ENCODE measurements around the gene FXYD2. TPM values are rescaled to one million over a fixed set of nuclear protein-coding genes. Genes with fewer than 3 reads are reported as not detected.
"Not testable (repeated sequence)": the region's sequence is repeated elsewhere in the genome, so short reads cannot be mapped to it uniquely, and the experiment has no call there.

FXYD2 gene
- total RNA-seq, result 0.54 TPM

DNA sequence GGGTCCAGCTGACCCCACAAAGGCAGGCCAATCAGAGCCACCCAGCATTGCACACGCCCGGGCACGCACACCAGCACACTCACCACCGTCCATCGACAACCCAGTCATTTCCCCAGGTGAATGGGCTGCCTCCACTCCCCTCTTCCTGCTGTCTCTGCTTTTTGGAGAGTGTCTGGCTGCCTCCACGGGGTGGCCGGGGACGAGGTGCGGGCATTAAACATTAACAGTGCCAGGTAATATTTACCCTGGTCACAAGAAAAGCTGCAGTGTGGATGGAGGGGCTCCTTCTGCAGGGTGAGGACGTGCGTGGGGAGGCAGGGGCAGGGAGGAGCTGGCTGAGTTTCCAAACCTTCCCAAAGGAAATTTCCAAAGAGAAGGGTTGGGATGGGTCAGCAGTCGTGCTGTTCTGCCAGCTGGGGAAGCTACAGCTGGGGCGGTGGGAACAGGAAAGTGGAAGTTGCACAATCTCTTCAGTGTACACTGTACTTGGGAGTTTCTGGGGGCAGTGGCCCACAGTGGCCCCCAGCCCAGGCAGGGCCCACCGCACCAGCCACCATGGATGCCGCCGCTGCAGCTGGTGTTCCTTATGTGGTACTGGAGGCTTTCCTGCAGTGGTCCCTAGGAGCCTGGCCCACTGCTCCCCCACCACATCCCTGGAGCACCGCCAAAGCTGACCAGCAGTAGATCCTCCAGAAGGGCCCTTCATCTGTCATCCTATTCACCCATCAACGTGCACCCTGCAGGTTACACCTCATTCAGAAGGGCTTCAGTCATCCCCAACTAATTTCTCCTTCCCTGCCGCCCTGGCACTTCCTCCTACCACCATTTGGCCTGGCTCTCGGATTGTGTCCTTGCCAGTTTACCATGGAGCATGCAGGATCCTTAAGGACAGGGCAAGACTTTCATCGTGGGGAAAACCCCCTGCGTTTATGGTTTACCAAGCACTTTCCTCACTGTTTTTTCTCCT, at the start of gene FXYD2:
Gene FXYD2 (minus strand): TSS at position 174 of the 967 bp plus-strand sequence. CDS start 66 bp downstream, at position 108.
- DNase-seq (ENCODE audit: low read depth in 2 of 3, low spot score in 2 of 3), result no peak

DNA sequence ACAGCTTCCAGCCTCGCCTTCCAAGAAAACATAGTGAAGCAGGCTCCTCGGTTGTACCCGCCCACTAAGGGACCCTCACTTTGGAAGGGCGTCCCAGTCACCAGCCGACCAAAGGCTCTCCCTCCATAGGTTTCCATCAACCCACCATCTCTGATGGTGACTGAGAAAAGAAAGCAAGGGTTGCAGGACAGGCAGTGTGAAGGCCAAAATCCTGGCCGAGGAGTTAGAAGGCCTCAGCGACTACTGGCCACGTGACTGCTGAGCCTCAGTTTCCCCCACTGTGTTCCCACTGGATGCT, 49.2 kb upstream of the FXYD2 start:
- no peak for DNase-seq (ENCODE audit: low read depth in 2 of 3, low spot score in 2 of 3)

DNA sequence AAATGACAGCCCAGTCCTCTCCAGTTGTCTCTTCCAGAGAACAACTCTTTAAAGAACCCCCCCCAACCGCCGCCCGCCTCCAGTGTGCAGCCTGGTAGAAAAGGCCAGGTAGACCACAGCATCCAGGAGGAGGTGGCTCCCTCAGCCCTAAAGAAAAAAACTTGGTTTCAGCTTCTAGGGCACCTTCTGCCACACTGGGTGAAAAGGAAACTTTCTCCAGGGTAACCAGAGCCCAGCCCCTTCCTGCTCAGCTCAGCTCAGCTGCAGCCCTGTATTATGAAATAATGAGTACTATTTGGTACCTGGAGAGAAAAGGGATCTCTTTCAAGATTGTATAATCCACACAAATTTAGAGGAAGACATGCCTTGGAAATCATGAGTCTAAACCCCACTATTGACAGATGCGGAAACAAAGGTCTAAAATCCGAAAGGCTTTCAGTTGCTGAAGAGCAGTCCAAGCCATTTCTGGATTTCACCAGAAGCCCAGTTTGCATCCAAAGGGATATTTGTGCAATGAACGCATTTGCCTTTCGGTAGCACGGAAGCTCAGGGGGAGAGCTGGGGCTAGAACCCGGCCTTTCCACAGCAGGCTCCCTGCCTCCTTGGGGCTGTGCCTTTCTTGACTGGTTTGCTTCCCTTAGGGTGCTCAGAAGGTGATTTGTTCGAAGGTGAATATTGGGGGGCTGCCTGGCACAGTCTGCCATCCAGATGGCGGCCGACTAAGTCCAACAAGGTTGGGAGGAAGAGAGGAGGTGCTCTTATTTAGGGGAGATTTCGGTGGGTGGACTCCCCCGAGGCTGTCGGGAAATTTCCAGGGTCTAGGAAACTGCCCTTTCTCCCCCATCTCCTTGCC, 48.7 kb upstream of the FXYD2 start:
- peak in 1 of 3 donors; percentile 39 for DNase-seq (ENCODE audit: low read depth in 2 of 3, low spot score in 2 of 3)

DNA sequence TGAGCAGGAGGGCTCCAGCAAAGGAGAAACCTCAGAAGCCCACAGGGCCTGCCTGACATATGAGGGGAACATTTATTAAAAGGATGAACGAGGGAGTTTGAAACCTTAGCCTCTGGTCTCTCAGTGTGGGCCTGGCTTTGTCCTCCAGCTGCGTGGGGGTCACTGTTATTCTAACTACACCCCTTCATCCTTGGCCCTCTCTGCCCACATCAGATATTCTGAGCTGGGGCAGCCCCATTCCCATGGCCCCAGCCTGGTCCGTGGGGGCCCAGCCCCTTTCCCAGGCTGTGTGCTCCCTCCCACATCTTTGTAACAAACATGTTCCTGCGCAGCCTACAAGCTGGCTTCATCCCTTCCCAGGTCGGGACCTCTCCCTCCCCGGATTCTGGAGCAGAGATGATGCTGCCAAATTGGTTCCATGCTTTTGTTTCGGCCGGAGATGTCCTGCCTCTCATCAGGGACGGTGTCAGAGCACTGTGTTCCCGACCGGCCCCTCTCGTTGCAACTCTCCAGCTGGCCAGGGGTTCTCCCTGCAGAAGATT, 47.9 kb upstream of the FXYD2 start:
- no peak for DNase-seq (ENCODE audit: low read depth in 2 of 3, low spot score in 2 of 3)

DNA sequence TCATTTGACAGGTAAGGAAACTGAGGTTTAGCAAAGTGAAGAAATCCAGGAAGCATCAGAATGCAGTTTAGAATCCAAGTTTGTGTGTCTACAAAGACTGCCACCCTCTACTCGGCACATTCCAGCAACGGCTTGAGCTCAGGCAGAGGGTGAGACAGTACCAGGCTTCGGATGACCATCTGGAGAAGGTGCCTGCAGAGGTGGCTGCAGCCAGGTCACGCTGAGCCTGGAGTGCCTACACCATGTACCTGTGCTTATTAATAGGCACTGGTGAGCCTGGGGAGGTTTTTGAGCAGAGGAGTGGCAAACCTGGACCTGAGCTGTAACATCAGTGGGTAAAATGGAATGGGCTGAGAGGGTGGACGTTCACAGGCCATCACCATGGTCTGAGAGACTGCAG, 47.2 kb upstream of the FXYD2 start:
- DNase-seq (ENCODE audit: low read depth in 2 of 3, low spot score in 2 of 3), result no peak

DNA sequence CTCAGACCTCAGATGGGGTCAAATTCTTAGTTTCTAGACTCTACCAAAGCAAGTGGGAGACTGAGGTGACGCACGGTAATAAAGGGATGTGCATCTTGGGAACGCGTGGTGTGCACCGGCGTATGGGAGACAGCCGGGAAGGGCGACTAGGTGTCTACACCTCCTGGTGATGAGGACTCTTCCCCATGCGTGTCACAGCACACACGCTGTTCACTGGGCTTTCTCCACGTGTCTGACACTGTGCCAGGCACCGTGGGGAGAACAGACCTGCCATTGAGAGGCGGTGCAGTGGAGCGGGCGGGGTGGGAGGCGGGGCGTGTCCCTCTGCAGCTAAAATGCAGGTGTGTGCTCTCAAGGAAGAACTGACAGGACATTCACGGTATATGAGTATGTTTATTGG, 46.6 kb upstream of the FXYD2 start:
- DNase-seq (ENCODE audit: low read depth in 2 of 3, low spot score in 2 of 3), result no peak

DNA sequence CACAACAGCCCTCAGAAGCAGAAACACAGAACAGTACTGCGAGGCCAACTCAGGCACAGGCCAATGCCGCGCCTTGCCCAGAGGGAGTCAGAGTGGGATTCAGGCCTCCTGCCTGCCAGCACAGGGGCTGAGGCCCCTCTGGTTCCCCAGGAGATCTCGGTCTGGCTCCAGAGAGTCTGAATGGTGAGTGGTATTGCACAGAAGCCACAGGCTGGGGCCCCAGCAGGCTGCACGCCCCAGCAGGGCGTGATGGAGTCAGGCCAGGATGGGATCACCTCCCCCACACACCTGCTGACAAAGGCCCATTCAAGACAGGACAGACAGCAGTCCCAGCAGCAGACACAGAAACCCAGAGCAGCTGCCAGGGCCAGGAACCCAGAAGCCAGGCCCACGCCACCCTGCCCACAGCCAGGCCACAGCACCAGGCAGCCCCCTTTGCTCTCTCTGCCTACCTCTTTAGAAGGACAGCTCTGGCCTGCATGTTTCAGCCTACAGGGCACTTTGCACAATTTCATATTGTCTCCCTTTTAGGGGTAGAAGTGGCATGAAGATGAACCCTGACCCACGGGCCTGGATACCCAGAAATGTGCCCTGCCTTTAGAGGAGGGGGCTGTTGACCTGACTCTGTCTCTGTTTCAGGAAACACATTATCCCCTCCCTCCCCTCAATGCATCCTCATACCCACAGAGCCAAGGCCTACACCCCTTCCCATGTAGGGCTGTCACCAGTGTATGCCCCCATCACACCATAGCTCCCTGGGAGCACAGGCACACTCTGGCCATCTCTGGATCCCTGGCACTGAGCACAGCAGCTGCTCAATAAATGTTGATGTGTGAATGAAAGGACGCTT, 45.8 kb upstream of the FXYD2 start:
- no peak for DNase-seq (ENCODE audit: low read depth in 2 of 3, low spot score in 2 of 3)

DNA sequence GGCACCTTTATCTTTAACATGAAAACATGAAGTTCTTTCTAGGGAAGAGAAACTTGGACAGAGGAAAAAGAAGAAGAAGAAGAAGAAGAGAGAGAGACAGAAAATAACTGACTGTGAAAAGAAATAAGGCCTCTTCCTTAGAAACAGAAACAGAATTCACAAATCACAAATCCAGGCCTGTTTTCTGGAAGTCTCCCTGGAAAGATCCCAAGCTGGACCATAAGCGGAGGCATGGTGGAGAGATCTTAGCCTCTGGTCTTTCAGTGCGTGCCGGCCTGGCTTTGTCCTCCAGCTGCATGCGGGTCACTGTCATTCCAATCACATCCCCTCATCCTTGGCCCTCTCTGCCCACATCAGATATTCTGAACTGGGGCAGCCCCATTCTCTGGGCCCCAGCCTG, 45.1 kb upstream of the FXYD2 start:
- DNase-seq (ENCODE audit: low read depth in 2 of 3, low spot score in 2 of 3), result no peak

DNA sequence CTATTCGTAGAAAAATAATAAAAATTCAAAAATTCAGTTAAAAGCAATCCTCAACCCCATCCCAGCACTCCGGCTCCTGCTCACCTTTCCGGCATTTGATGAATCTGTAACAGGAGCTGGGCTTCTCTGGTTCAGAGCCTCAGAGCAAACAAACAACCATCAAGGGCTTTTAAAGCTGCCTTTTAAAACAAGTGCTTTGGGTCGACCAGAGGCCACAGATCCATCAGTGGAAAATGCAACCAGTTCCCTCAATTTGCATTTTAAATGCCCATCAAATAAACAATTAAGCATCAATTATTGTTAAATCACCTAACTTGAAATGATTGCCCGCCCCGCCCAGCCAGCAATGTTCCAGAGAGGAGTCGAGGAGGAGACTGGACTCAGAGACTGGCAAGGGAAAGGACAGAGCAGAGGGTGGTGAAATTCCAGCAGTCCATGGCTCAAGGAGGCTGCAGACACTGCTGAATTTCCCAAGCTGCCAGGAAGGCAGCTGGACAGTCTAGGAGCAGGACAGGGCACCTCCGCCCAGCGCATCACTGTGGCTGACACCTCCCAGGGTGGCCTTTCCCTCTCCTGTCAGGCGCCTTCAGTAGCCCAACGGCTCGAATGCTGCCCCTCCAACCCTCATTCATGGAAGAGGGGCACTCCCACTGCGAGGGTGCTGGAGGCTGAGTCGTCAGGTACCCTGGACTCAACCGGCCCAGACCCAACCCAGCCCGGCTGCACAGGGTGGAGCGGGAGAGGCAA, 44.4 kb upstream of the FXYD2 start:
- DNase-seq (ENCODE audit: low read depth in 2 of 3, low spot score in 2 of 3), result no peak

DNA sequence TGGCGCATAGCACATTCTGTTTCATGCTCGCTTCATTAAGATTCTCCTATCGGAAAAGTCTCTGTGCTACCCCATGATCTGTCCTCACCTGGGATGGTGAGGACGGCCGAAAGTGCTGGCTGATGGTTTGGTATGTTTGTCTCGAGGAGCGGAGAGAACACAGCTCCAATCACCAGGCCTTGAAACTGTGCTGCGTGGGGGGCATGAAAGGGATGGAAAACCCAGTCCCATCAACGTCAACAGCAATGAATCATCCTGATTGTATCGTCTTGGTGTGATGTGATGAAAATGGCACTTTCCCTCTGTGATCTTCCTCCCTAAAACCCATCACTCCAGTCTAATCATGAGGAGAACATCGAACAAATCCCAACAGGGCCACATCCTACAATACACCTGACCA, 43.5 kb upstream of the FXYD2 start:
- DNase-seq (ENCODE audit: low read depth in 2 of 3, low spot score in 2 of 3), result no peak

DNA sequence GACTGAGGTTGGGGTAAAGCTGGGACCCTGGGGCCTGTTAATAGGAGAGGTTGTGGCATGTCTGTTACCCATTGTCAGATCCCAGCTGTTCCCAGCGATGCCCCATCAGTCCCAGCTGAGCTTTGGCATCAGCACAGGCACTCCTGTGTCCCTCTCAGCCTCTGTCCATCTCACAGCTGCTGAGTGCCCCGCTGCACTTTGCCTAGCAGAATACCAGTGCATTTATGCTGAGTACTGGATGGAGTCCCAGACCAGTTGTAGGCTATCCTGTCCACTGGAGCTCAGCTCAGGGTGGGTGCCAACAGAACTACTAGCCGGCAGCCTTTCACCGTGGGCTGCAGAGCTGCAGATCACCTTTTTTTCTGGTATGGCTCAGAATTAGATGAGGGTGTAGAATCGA, 42.0 kb upstream of the FXYD2 start:
- DNase-seq (ENCODE audit: low read depth in 2 of 3, low spot score in 2 of 3), result no peak

DNA sequence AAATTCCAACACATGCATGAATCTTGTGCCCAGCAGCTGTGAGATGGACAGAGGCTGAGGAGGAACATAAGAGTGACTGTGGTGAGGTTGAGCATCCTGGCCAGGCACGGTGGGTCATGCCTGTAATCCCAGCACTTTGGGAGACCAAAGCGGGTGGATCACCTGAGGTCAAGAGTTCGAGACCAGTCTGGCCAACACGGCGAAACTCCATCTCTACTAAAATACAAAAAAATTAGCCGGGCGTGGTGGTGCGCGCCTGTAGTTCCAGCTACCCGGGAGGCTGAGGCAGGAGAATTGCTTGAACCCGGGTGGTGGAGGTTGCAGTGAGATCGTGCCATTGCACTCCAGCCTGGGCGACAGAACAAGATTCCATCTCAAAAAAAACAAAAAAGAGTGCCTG, 41.0 kb upstream of the FXYD2 start:
- DNase-seq (ENCODE audit: low read depth in 2 of 3, low spot score in 2 of 3), result not testable (repeated sequence)

DNA sequence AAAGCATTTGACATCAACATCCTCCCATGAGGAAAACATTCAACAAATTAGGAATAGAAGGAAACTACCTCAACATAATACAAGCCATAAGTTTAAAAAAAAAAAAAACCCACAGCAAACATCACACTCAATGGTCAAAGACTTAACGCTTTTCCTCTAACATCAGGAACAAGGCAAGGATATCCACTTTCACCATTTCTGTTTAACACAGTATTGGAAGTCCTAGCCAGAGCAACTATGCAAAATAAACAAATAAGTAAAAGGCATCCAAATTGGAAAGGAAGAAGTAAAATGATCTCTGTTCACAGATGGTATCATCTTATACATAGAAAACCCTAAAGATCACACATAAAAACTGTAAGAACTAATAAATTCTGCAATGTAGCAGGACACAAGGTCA, 38.8 kb upstream of the FXYD2 start:
- no peak for DNase-seq (ENCODE audit: low read depth in 2 of 3, low spot score in 2 of 3)

DNA sequence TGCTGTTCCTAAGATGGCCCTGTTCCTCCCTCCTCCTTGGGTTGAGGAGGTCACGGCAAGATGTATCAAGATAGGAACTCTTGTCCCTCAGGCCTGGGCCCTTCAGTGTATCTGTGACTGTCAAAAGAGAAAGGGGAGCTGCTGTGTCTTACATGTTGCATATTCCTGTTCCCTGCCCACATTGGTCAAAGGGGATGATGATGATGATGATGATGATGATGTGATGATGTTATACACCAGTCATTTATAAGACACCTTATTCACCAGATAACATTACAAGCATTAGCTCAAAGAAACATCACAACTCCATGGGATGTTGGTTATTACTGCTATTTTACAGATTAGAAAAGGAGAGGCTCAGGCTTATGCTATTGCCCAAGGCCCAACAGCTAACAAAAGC, 38.2 kb upstream of the FXYD2 start:
- no peak for DNase-seq (ENCODE audit: low read depth in 2 of 3, low spot score in 2 of 3)

DNA sequence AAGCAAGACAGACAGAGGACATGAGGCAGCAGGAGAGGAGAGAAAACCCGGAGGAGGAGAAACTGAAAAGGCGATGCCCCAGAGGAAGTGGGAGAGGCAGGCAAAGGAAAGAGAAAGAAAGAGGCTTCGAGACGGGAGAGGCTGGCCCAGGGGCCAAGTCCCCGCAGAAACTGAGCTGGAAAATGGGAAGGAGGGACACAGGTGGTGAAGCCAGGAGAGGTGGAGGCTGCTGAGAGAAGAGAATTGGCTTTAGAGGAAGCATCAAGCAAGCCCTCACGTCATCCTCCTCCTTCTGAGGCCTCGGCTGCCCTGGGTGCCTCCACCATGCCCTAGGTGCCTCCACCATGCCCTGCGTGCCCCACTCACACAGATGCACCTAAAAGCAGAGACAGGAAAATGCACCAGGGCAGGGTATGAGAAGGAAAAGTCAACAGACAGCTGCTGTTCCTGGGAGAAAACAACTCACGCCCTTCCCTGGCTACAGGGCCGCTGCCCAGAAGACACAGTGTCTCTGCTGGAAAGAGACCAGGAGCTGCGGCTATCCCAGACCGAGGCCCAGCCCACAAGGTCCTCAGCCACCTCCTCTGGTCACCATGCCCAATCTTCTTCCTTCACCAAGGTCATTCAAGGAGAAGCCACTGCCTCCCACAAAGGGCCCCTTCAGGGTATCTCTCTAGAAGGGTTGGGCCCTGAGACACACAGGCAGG, 37.6 kb upstream of the FXYD2 start:
- no peak for DNase-seq (ENCODE audit: low read depth in 2 of 3, low spot score in 2 of 3)

DNA sequence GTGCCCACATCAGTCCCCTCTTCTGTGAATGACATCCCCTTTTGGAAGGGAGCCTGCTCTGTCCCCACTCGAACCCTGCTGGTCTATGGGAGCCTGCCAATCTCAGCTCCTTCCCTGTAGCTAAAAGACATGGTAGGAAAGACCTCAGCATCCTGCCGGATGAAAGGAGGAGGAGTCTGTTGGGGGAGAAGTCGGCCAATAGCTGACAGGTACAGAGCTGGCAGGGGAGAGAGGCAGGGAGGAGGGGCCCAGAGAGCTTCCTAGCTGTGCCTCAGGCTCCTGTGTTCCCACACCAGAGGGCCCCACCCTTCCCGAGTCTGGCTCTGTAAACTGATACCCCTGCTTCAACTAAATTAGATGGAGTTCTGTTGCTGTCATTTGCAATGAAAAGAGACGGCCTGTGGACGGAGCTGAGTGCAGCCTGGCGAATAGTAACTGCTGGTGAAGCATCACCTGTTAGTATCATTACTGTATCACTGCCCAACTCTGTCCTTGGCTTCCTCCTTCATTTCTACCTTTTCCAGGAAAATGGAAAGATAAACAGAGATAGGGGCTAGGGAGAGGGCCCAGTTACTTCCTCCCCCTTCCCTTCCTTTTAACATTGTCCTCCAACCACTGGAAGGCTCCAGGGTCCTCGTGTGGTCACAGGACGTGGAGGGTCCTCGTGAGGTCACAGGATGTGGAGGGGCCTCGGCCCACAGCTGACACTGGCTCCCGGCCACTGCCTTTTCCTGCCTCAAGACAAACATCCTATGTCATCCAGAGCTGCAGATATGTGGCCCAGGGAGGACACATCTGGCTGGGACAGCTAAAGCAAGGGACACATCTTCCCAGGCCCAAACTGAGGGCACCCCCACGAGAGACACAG, 36.8 kb upstream of the FXYD2 start:
- DNase-seq (ENCODE audit: low read depth in 2 of 3, low spot score in 2 of 3), result no peak

DNA sequence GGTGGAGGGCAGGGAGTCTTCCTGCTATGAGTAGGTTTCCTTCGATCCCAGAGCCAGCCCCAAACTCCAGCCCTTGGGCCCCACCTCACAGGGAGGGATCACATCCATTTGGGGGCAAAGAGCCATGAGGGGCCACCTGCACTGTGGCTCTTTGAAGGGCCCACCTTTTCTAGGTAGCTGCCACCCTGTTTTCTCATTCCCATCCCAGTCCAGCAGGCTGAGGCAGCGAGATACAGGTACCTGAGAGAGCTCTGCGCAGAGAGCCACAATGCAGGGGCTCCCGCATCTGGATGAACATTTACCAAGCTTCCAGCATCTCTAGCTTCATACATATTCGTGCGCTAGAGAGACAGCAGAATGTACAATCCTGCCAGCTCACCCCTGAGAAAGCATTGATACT, 35.6 kb upstream of the FXYD2 start:
- DNase-seq (ENCODE audit: low read depth in 2 of 3, low spot score in 2 of 3), result no peak

DNA sequence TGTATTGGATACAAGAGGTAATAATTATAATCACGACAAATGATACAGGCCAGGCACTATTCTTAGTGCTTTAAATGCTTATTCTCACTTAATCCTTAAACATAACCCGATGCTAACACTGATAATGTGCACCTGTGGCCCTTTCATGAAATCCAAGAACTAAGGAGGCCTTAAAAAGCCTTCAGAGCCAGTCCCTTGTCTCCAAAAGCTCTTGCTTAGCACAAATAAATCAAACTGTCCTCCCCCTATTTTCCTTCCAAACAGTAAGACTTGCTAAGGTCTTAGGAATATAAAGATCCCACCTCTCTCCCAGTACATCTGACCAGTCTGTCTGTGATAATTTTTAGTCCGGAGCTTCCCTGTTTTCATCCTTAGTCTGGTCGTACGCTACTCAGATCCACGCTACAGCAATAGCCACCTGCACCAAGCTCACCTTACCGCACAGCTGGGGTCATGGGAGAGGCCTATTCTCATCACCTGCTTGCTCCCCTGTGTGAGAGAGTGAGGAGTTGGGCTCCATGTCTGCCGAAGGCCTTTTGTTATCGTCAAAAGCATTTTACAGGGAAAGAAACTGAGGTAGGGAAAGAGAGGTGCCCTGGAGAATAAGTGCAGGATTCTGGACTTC, 35.1 kb upstream of the FXYD2 start:
- no peak for DNase-seq (ENCODE audit: low read depth in 2 of 3, low spot score in 2 of 3)

All from hematopoietic multipotent progenitor cell (in vitro differentiated cells).